Esophagus muscularis mucosa (tissue), 4 donors: Measurements from ENCODE around the gene EGFL8.

Source experiments
- CTCF ChIP-seq, 3 experiments: fragments of 200-600 bp in 2 of 3; fragments of 450-650 bp in 1 of 3; sonication (generic) in 2 of 3; IDR thresholded peaks; one replicate each; pipeline ENCODE4 v1.5.1; 2017 to 2019; ENCODE audit warnings: antibody characterized with exemption in 3 of 3, mild to moderate bottlenecking in 2 of 3, moderate library complexity in 1 of 3
- EP300 ChIP-seq: sonication (generic); formaldehyde crosslinking; IDR thresholded peaks from one replicate; pipeline ENCODE4 v1.6.1; 2017; ENCODE audit warnings: antibody characterized with exemption
- POLR2A ChIP-seq: fragments of 450-650 bp; IDR thresholded peaks from one replicate; pipeline ENCODE4 v1.6.1; 2017; ENCODE audit warnings: antibody characterized with exemption, moderate library complexity, mild to moderate bottlenecking, low read depth
- POLR2AphosphoS5 ChIP-seq, 2 donors: sonication (generic); formaldehyde crosslinking; IDR thresholded peaks; one replicate each; pipeline ENCODE4 v1.6.1; 2017; ENCODE audit warnings: antibody characterized with exemption in 2 of 2

- TF ChIP-seq CTCF (IDR thresholded peaks at IDR 0.05) (no peak), POLR2AphosphoS5 (IDR thresholded peaks at IDR 0.05) (no peak), POLR2A (no peak), EP300 (no peak)
These were observed 40.7 kb upstream of the EGFL8 start for GRCh38 chr6:32123681-32124080.
